ENCODE measurements around the gene SNORC. TPM values are rescaled to one million over a fixed set of nuclear protein-coding genes. Genes with fewer than 3 reads are reported as not detected.
A peak's percentile ranks its signal among the peaks of the same experiment; 100 is the strongest.

The SNORC gene
- total and polyA plus RNA-seq, 2 of the 13 experiments (the other 11 are each of a cell fraction or from before 2014, with no cell fraction given): 59.1 to 86.1 TPM

- TF ChIP-seq, protein P1, sequence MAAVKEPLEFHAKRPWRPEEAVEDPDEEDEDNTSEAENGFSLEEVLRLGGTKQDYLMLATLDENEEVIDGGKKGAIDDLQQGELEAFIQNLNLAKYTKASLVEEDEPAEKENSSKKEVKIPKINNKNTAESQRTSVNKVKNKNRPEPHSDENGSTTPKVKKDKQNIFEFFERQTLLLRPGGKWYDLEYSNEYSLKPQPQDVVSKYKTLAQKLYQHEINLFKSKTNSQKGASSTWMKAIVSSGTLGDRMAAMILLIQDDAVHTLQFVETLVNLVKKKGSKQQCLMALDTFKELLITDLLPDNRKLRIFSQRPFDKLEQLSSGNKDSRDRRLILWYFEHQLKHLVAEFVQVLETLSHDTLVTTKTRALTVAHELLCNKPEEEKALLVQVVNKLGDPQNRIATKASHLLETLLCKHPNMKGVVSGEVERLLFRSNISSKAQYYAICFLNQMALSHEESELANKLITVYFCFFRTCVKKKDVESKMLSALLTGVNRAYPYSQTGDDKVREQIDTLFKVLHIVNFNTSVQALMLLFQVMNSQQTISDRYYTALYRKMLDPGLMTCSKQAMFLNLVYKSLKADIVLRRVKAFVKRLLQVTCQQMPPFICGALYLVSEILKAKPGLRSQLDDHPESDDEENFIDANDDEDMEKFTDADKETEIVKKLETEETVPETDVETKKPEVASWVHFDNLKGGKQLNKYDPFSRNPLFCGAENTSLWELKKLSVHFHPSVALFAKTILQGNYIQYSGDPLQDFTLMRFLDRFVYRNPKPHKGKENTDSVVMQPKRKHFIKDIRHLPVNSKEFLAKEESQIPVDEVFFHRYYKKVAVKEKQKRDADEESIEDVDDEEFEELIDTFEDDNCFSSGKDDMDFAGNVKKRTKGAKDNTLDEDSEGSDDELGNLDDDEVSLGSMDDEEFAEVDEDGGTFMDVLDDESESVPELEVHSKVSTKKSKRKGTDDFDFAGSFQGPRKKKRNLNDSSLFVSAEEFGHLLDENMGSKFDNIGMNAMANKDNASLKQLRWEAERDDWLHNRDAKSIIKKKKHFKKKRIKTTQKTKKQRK (IDR thresholded peaks at IDR 0.05; ENCODE audit: low read length): no peak
- no peak for TF ChIP-seq TBL1XR1 (IDR thresholded peaks at IDR 0.05; ENCODE audit: borderline replicate concordance, low read length, partially characterized antibody)
- TF ChIP-seq ZNF749 (CRISPR knock-in tag; IDR thresholded peaks at IDR 0.05; ENCODE audit: borderline replicate concordance): no peak
- peak; percentile 31; the same call in 1 of the 2 replicates for TF ChIP-seq CC2D1A (CRISPR knock-in tag; IDR thresholded peaks at IDR 0.05)
- peak; percentile 92; the same call in 1 of the 2 replicates for TF ChIP-seq NFATC3 (CRISPR knock-in tag; IDR thresholded peaks at IDR 0.05)
- TF ChIP-seq PBX3 (CRISPR knock-in tag; IDR thresholded peaks at IDR 0.05; ENCODE audit: borderline replicate concordance): no peak
- TF ChIP-seq ZNF143 (CRISPR knock-in tag; IDR thresholded peaks at IDR 0.05): no peak
- no peak for TF ChIP-seq NBN (conservative IDR thresholded peaks at IDR 0.05)
- TF ChIP-seq FOXA3 (CRISPR knock-in tag; IDR thresholded peaks at IDR 0.05): no peak; the same call in none of the 2 replicates
- no peak for TF ChIP-seq ZBTB21 (CRISPR knock-in tag; IDR thresholded peaks at IDR 0.05)
- no peak; the same call in 1 of the 2 replicates for TF ChIP-seq TSC22D2 (CRISPR knock-in tag; IDR thresholded peaks at IDR 0.05; ENCODE audit: borderline replicate concordance)
- TF ChIP-seq, protein P2, sequence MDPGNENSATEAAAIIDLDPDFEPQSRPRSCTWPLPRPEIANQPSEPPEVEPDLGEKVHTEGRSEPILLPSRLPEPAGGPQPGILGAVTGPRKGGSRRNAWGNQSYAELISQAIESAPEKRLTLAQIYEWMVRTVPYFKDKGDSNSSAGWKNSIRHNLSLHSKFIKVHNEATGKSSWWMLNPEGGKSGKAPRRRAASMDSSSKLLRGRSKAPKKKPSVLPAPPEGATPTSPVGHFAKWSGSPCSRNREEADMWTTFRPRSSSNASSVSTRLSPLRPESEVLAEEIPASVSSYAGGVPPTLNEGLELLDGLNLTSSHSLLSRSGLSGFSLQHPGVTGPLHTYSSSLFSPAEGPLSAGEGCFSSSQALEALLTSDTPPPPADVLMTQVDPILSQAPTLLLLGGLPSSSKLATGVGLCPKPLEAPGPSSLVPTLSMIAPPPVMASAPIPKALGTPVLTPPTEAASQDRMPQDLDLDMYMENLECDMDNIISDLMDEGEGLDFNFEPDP (CRISPR knock-in tag; conservative IDR thresholded peaks at IDR 0.05): no peak
- TF ChIP-seq ATF6 (CRISPR knock-in tag; conservative IDR thresholded peaks at IDR 0.05): no peak
- TF ChIP-seq ZNF441 (CRISPR knock-in tag; IDR thresholded peaks at IDR 0.05; ENCODE audit: borderline replicate concordance): no peak
- TF ChIP-seq ZNF737 (CRISPR knock-in tag; IDR thresholded peaks at IDR 0.05; ENCODE audit: borderline replicate concordance): no peak
- TF ChIP-seq ZNF205 (CRISPR knock-in tag; IDR thresholded peaks at IDR 0.05): no peak; the same call in 1 of the 2 replicates
- no peak; the same call in 1 of the 2 replicates for TF ChIP-seq ZNF776 (CRISPR knock-in tag; IDR thresholded peaks at IDR 0.05)
- TF ChIP-seq KAT7 (CRISPR knock-in tag; IDR thresholded peaks at IDR 0.05; ENCODE audit: borderline replicate concordance): no peak
- TF ChIP-seq, protein P3, sequence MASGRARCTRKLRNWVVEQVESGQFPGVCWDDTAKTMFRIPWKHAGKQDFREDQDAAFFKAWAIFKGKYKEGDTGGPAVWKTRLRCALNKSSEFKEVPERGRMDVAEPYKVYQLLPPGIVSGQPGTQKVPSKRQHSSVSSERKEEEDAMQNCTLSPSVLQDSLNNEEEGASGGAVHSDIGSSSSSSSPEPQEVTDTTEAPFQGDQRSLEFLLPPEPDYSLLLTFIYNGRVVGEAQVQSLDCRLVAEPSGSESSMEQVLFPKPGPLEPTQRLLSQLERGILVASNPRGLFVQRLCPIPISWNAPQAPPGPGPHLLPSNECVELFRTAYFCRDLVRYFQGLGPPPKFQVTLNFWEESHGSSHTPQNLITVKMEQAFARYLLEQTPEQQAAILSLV (CRISPR knock-in tag; IDR thresholded peaks at IDR 0.05; ENCODE audit: borderline replicate concordance): no peak
Measured at GRCh38 chr2:232871835-232872736, 2.0 kb downstream of the SNORC start (continued).
